ENCODE results near the gene NFILZ.

NFILZ gene

DNA sequence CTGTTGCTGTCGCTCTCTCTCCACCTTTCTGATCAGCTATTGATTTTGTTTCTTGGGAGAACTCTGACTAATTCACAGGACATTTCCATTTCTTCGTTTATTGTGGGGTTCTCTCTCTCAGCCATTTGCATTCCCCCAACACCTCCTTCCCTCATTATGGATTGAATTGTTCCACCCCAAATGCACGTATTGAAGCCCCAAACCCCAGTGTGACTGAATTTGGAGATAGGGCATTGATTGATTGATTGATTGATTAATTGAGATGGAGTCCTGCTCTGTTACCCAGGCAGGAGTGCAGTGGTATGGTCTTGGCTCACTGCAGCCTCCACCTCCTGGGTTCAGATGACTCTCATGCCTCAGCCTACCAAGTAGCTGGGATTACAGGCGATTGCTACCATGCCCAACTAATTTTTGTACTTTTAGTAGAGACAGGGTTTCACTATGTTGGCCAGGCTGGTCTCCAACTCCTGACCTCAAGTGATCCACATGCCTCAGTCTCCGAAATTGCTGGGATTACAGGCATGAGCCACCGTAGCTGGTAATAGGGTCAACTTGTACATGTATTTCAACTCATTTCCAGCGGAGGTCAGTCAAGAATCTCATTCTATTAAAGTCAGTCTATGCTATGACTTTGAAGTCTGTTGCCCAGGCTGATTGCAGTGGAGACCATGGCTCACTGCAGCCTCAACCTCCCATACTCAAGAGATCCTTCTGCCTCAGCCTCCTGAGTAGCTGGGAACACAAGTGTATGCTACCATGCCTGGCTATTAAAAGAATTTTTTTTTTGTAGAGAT is 13.6 kb downstream of the NFILZ start:
- DNase-seq, result no peak

DNA sequence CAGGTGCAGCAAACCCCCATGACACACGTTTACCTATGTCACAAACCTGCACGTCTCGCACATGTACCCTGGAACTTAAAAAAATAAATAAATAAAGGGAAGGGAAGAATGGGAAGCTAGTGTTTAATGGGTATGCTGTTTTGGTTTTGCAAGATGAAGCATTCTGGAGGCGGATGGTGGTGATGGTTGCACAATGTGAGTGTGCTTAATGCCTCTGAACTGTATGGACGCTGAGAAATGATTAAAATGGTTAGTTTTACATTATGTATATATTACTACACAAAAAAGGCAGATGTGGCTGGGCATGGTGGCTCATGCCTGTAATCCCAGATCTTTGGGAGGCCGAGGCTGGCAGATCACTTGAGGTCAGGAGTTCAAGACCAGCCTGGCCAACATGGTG is 17.8 kb downstream of the NFILZ start:
- no peak for DNase-seq

DNA sequence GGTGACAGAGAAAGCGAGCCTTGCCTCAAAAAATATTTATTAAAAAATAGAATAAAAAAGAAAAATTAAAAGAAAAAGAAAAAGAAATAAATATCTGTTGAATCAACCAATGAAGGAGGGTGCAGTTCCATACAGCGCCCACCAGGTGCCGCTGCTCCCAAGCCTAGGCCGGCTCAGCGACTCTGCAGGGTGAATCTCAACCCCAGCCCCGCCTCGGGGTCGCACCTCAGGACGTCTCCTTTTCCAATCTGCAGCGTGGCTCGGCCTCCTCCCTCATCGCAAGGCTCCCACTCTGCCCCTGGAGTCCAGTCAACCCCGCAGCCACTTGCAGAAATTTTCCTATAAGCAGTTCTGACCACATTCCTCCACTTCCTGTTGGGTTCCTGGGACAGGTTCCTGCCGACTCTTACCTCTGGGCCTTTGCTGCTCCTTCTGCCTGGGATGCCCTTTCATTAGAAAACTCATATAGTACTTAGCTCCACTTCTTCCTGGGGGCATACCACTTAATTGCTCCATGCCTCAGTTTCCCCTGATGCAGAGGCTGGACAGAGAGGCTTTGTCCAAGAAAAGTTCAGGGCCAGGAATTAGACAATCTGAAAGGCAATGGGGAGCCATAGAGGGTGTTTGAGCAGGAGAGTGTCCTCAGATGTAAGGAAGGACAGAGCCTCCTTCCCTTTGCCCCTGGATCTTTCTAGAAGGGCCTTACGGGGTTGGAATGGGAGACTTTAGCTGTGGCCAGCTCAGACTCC is 24.3 kb downstream of the NFILZ start:
- DNase-seq, result peak; percentile 23

DNA sequence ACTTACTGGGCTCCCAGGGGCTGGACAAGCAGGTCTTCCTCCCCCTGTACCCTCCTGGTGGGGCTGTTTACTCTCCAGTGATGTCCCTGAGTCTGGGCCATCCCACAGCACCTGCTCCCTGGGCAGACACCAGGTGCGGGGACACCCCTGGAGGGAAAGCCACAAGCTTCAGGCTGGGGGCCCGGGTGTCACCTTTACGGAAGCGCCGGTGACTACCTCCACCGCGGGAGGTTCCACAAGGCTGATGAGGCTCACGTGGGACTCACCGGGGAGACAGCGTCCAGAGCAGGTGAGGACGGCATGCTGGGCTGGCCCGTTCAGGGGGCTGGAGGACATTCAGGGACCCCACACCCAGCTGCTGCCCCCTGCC is 24.9 kb downstream of the NFILZ start:
- DNase-seq, result no peak

- DNase-seq, result no peak
Observed at GRCh38 chr19:8657869-8658268, 27.4 kb downstream of the NFILZ start.

GRCh38 chr19:8659905-8660304 is 29.5 kb downstream of the NFILZ start:
- no peak for DNase-seq

- DNase-seq, result no peak
Observed at GRCh38 chr19:8662263-8662662, 31.8 kb downstream of the NFILZ start.

DNA sequence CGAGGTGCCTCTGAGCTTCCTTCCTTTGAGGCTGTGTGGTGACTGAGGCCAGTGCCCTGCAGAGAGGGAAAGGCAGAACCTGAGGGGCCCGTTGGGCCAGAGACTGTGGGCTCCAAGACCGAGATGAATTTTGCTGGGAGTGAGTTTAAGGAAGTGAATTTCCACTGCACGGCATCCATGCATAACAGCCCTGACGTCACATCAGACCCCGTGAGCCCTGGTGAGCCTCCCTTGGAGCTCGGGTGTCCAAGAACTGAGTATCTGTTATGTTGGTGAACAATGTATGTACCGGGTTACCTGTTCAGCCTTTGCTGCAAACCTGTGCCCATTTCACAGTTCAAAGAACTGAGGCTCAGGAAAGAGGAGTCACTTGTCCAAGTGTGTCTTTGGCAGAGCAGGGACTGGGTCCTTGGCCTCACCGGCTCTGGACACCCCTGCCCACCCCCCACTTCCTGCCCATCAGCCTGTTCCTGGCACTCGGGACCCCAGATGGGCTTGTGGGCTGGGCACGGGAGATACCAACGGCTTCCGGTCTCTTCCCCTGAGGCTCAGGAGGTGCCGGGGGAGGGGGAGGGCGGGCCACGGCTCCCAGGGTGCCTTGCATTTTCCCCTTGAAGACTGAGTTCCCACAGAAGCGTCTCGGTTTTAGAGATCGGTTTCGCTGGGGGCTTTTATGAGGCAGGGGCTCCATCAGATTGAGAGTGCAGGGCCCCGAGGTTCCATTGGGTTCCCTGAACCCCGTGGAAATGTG is 33.7 kb downstream of the NFILZ start:
- no peak for DNase-seq

DNA sequence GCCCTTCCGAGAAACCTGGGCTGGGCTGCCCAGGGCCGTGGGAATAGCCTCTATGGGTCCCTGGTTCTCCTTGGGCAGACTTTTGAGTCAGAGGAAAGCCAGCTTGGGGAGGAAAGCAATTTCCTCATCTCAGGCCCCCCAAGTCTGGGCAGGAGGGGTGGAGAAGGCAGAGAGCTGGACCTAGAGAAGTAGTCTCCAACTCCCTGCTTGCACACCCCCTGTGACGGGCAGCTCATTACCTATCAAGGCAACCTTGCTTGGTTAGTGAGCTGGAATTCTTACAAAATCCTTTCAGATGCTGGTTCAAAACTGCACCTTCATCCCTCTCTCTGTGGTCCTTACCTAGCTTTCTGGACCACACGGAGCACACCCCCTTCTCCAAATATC is 34.2 kb downstream of the NFILZ start:
- no peak for DNase-seq

DNA sequence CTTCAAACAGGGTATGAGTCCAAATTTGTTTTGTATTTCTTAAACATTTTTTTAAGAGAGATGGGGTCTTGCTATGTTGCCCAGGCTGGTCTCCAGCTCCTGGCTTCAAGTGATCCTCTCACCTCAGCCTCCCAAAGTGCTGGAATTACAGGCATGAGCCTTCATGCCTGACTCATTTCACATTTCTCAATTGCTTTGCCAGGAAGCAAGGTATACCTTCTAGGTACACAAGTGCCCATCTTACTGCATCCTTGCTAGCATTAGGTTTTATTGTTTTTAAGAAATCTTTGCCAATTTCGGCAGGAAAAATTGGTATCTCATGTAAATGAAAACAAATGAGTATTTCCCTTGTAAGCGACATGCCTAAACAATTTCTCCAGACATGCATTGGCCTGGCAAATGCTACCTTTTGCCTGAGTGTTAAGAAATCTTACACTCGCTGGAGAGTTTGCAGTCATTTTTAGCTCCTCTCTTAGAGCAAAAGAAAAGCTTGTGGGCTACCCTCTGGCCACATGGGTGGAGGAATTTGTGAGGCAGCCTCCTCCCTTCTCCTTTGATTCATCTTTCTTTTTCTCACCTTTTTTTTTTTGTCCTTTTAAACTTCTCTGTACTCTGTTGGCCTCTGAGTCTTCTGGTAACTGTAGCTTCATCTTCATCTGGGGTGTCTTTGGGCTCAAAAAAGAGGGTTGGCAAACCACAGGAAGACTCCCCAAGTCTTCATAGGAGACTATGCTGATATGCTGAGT is 35.2 kb downstream of the NFILZ start:
- DNase-seq, result no peak

DNA sequence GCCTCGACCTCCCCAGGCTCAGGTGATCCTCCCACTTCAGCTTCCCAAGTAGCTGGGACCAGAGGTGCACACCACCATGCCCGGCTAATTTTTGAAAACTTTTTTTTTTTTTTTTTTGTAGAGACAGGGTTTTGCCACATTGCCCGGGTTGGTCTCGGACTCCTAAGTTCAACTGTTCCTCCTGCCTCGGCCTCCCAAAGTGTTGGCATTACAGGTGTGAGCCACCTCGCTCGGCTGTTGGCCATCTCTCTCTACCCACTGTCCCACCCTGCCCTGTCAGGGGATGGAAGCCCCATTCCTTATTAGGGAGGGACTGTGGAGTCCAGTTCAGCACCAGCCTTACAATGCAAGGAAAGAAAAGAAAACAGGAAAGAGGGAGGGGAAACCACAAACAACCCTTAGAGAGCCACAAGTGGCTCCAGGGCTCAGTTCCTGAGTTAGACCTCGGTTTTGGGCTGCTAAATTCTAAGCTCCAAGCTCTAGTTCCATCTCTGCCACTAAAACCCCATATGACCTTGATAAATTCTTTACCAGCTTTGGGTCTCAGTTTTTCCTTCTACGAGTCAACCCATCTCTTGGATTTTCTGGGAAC is 36.5 kb downstream of the NFILZ start:
- no peak for DNase-seq

DNA sequence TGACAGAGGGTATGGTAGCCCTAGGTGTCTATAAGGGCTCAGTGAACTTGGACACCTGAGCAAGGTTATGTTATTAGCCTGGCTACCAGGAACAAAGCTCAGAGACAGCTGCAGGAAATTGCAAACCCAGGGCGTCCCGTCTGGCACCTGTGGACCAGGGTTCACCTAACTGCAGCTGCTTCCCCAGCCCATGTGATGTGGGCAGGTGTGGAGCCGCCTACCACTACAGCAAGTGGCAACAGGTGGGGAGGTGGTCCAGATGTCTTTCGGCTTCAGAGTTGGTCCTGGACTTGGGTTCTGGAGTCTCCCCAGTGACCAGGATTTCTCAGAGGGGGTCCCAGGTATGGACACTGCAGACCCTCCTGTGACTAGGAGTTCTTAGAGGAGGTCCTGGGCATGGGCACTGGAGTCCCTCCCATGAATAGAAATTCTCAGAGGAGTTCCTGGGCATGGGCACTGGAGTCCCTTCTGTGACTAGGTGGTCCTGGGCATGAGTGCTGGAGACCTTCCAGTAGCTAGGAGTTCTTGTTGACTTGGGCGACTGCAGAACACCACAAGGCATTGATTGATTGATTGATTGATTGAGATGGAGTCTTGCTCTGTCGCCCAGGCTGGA is 43.0 kb downstream of the NFILZ start:
- no peak for DNase-seq

GRCh38 chr19:8675066-8675465 is 44.6 kb downstream of the NFILZ start:
- no peak for DNase-seq

DNA sequence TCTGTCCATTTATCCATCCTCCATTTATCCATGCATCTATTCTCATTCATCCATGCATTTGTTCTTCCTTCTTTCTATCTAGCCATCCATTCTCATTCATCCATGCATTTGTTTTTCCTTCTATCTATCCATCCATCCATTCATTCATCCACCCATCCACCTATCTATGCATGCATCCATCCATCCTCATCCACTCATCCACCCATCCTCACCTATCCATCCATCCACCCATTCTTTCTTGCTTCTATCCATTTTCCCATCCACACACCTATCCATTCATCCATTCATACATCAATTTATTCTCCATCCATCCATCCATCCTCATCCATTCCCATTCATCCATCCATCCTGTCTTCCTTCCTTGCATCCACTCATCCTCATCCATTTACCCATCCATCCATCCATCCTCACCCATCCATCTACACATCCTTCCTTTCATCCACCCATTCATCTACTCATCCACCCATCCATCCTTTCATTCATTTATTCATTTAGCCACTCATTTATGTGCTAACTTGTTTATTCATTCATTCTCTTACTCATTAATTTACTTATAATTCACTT is 47.9 kb downstream of the NFILZ start:
- no peak for DNase-seq

Data from NCI-H1092 treated with DMSO at 0.1 percent for 48 hours (cell line).